ENCODE data around the gene THSD7A.

- no peak for TF ChIP-seq POLR2AphosphoS5 (IDR thresholded peaks at IDR 0.05; ENCODE audit: low read depth, low read length)
- no peak for TF ChIP-seq TAF1 (IDR thresholded peaks at IDR 0.05; ENCODE audit: borderline replicate concordance, insufficient read depth, low read length)
- TF ChIP-seq FOXP2 (optimal IDR thresholded peaks at IDR 0.05; ENCODE audit: borderline replicate concordance, extremely low read depth, extremely low read length, insufficient read depth): no peak
Measured at GRCh38 chr7:11374629-11375028, 457.4 kb downstream of the THSD7A start.
